ENCODE measurements around the gene EIF3I.

Gene EIF3I

DNA sequence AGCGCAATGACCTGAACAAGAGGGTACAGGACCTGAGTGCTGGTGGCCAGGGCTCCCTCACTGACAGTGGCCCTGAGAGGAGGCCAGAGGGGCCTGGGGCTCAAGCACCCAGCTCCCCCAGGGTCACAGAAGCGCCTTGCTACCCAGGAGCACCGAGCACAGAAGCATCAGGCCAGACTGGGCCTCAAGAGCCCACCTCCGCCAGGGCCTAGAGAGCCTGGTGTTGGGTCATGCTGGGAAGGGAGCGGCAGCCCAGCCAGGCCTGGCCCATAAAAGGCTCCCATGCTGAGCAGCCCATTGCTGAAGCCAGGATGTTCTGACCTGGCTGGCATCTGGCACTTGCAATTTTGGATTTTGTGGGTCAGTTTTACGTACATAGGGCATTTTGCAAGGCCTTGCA lies 27.2 kb upstream of the EIF3I start:
- no peak for TF ChIP-seq ZNF776 (tag by site-specific recombination; IDR thresholded peaks at IDR 0.05; ENCODE audit: borderline replicate concordance)
- peak; percentile 90 for TF ChIP-seq ZIC2 (tag by site-specific recombination; IDR thresholded peaks at IDR 0.05)
- no peak overlapping the region for H3K27ac ChIP-seq (ENCODE audit: extremely low read depth, low read depth, low read length)
- H3K4me3 ChIP-seq (ENCODE audit: low read depth, low read length): no peak overlapping the region
- ChIA-PET POLR2A (interaction anchor here (1.1 to 1.2 kb wide), 2 partner anchors 122 to 141 kb away, joined by 3 read pairs; partner anchors contain the start of gene MARCKSL1), CTCF (no interaction called here)
- no peaks in the 10 kb centered on the region; the same call in 1 of the 2 replicates for H3K4me1 ChIP-seq (ENCODE audit: control insufficient read depth, insufficient read depth, low read length)
- no peaks in the 10 kb centered on the region for H3K9me3 ChIP-seq (ENCODE audit: control insufficient read depth, insufficient read depth, low read depth, low read length)
- H3K36me3 ChIP-seq (ENCODE audit: control insufficient read depth in 2 of 2, insufficient read depth in 1 of 2, low read length in 2 of 2): peaks cover 27 to 91% of the 10 kb centered on the region in 2 experiments

DNA sequence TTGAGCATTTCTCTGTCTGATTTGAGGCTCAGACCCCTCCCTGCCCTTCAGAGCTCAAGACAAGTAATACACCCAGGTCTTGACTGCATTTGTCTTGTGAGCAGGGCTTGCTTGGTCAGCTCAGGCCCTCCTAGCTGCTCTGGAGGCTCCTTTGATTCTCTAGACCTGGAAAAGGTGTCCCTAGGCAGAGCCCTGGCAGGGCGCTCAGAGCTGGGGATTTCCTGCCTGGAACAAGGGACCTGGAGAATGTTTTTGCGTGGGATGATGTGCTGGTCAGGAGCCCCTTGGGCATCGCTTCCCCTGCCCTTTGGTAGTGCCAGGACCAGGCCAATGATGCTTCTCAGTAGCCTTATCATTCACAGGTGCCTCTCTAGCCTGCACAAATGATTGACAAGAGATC lies 26.7 kb upstream of the EIF3I start:
- no peaks in the 10 kb centered on the region; the same call in 1 of the 2 replicates for H3K4me1 ChIP-seq (ENCODE audit: control insufficient read depth, insufficient read depth, low read length)
- no peak overlapping the region for H3K4me3 ChIP-seq (ENCODE audit: low read depth, low read length)
- H3K36me3 ChIP-seq (ENCODE audit: control insufficient read depth in 2 of 2, insufficient read depth in 1 of 2, low read length in 2 of 2): peaks cover 23 to 85% of the 10 kb centered on the region in 2 experiments; a peak in 2 of 3 replicates
- H3K9me3 ChIP-seq (ENCODE audit: control insufficient read depth, insufficient read depth, low read depth, low read length): no peaks in the 10 kb centered on the region
- ChIA-PET POLR2A (interaction anchor here (0.5 to 5.0 kb wide), 6 partner anchors 7 to 140 kb away, joined by 3 to 25 read pairs (median 4); partner anchors contain the start of genes MARCKSL1 and TXLNA), CTCF (no interaction called here)
- TF ChIP-seq SCRT1 (tag by site-specific recombination; IDR thresholded peaks at IDR 0.05; ENCODE audit: borderline replicate concordance): no peak
- TF ChIP-seq, protein P1, sequence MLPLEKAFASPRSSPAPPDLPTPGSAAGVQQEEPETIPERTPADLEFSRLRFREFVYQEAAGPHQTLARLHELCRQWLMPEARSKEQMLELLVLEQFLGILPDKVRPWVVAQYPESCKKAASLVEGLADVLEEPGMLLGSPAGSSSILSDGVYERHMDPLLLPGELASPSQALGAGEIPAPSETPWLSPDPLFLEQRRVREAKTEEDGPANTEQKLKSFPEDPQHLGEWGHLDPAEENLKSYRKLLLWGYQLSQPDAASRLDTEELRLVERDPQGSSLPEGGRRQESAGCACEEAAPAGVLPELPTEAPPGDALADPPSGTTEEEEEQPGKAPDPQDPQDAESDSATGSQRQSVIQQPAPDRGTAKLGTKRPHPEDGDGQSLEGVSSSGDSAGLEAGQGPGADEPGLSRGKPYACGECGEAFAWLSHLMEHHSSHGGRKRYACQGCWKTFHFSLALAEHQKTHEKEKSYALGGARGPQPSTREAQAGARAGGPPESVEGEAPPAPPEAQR (tag by site-specific recombination; IDR thresholded peaks at IDR 0.05): no peak
- TF ChIP-seq ZNF23 (tag by site-specific recombination; IDR thresholded peaks at IDR 0.05; ENCODE audit: borderline replicate concordance): no peak
- TF ChIP-seq ZNF621 (tag by site-specific recombination; IDR thresholded peaks at IDR 0.05): no peak
- TF ChIP-seq ZNF133 (tag by site-specific recombination; IDR thresholded peaks at IDR 0.05): no peak
- no peak for TF ChIP-seq ZNF146 (tag by site-specific recombination; IDR thresholded peaks at IDR 0.05)
- no peak for TF ChIP-seq RBAK (tag by site-specific recombination; IDR thresholded peaks at IDR 0.05)
- TF ChIP-seq, protein P2, sequence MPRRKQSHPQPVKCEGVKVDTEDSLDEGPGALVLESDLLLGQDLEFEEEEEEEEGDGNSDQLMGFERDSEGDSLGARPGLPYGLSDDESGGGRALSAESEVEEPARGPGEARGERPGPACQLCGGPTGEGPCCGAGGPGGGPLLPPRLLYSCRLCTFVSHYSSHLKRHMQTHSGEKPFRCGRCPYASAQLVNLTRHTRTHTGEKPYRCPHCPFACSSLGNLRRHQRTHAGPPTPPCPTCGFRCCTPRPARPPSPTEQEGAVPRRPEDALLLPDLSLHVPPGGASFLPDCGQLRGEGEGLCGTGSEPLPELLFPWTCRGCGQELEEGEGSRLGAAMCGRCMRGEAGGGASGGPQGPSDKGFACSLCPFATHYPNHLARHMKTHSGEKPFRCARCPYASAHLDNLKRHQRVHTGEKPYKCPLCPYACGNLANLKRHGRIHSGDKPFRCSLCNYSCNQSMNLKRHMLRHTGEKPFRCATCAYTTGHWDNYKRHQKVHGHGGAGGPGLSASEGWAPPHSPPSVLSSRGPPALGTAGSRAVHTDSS (tag by site-specific recombination; IDR thresholded peaks at IDR 0.05): no peak
- TF ChIP-seq, protein P3, sequence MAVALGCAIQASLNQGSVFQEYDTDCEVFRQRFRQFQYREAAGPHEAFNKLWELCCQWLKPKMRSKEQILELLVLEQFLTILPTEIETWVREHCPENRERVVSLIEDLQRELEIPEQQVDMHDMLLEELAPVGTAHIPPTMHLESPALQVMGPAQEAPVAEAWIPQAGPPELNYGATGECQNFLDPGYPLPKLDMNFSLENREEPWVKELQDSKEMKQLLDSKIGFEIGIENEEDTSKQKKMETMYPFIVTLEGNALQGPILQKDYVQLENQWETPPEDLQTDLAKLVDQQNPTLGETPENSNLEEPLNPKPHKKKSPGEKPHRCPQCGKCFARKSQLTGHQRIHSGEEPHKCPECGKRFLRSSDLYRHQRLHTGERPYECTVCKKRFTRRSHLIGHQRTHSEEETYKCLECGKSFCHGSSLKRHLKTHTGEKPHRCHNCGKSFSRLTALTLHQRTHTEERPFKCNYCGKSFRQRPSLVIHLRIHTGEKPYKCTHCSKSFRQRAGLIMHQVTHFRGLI (tag by site-specific recombination; IDR thresholded peaks at IDR 0.05): no peak
- TF ChIP-seq ZNF121 (tag by site-specific recombination; IDR thresholded peaks at IDR 0.05): no peak
- H3K27ac ChIP-seq (ENCODE audit: extremely low read depth, low read depth, low read length): no peak overlapping the region

DNA sequence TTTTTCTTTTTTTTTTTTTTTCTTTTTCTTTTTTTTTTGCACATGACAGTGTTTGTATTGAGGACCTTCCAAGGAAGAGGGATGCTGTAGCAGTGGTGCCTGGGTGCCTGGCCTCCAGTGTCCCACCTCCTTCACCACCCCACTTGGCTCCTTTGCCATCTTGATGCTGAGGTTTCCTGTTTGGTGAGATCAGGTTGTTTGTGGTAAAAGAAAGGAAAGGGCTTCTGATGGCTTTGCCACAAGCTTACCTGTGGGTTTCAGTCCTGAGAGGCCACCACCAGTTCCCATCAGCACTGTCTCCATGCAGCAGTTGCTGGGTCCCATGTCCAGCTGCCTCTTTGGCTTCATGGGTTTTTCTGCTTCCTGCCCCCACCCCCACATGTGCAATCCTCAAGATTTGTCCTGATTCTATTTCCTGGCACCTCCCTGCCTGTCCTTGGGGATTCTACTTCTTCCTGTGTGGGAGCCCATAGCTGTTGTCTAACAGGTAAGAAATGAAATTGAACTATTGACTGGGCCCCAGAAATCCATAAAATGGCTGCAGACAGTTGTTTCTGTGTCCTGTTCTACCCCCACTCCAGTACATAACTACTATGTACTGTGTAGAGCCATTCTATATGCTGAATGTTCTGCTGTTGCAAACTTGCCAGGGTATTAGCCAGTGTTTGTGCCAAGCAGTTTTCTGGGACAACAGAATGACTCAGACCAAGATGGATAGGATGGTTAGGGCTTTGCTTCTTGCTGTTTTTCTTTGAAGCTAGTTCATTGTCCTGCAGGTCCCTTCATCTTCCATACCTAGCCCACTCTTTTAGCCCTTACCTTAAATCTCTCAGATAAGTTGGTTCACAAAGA lies 26.0 kb upstream of the EIF3I start:
- ChIA-PET CTCF (interaction anchor here (0.5 to 0.7 kb wide), 2 partner anchors 31 to 109 kb away, joined by 3 to 4 read pairs; no protein-coding TSS in a partner anchor), POLR2A (interaction anchor here (0.5 to 5.0 kb wide), 7 partner anchors 8 to 140 kb away, joined by 3 to 25 read pairs (median 4); partner anchors contain the start of genes MARCKSL1 and TXLNA)
- H3K9me3 ChIP-seq (ENCODE audit: control insufficient read depth, insufficient read depth, low read depth, low read length): no peaks in the 10 kb centered on the region
- TF ChIP-seq ZIC2 (tag by site-specific recombination; IDR thresholded peaks at IDR 0.05) (no peak), ZNF341 (tag by site-specific recombination; IDR thresholded peaks at IDR 0.05; ENCODE audit: low read depth) (no peak), ZNF600 (tag by site-specific recombination; IDR thresholded peaks at IDR 0.05) (peak; percentile 41), ZNF560 (tag by site-specific recombination; IDR thresholded peaks at IDR 0.05; ENCODE audit: borderline replicate concordance) (no peak), ZNF221 (tag by site-specific recombination; IDR thresholded peaks at IDR 0.05; ENCODE audit: borderline replicate concordance) (no peak)
- TF ChIP-seq, protein P4, sequence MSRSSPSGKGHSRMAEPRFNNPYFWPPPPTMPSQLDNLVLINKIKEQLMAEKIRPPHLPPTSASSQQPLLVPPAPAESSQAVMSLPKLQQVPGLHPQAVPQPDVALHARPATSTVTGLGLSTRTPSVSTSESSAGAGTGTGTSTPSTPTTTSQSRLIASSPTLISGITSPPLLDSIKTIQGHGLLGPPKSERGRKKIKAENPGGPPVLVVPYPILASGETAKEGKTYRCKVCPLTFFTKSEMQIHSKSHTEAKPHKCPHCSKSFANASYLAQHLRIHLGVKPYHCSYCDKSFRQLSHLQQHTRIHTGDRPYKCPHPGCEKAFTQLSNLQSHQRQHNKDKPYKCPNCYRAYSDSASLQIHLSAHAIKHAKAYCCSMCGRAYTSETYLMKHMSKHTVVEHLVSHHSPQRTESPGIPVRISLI (tag by site-specific recombination; IDR thresholded peaks at IDR 0.05): peak; percentile 63; the same call in 1 of the 2 replicates
- H3K4me1 ChIP-seq (ENCODE audit: control insufficient read depth, insufficient read depth, low read length): no peaks in the 10 kb centered on the region; the same call in 1 of the 2 replicates
- H3K36me3 ChIP-seq (ENCODE audit: control insufficient read depth in 2 of 2, insufficient read depth in 1 of 2, low read length in 2 of 2): peaks cover 16 to 79% of the 10 kb centered on the region in 2 experiments; a peak in 2 of 3 replicates
- no peak overlapping the region for H3K27ac ChIP-seq (ENCODE audit: extremely low read depth, low read depth, low read length)
- H3K4me3 ChIP-seq (ENCODE audit: low read depth, low read length): no peak overlapping the region

Measured in HEK293 (cell line).